Activated effector memory CD4-positive, alpha-beta T cell treated with Interleukin-2 at 50 U/mL for 16 hours (primary cell): ENCODE results near the gene SF3B1.
"Not testable (repeated sequence)": the region's sequence is repeated elsewhere in the genome, so short reads cannot be mapped to it uniquely, and the experiment has no call there.

Experiments
- DNase-seq: peaks from one replicate; pipeline ENCODE4 v3.0.0-alpha.2; 2020

The SF3B1 gene

DNA sequence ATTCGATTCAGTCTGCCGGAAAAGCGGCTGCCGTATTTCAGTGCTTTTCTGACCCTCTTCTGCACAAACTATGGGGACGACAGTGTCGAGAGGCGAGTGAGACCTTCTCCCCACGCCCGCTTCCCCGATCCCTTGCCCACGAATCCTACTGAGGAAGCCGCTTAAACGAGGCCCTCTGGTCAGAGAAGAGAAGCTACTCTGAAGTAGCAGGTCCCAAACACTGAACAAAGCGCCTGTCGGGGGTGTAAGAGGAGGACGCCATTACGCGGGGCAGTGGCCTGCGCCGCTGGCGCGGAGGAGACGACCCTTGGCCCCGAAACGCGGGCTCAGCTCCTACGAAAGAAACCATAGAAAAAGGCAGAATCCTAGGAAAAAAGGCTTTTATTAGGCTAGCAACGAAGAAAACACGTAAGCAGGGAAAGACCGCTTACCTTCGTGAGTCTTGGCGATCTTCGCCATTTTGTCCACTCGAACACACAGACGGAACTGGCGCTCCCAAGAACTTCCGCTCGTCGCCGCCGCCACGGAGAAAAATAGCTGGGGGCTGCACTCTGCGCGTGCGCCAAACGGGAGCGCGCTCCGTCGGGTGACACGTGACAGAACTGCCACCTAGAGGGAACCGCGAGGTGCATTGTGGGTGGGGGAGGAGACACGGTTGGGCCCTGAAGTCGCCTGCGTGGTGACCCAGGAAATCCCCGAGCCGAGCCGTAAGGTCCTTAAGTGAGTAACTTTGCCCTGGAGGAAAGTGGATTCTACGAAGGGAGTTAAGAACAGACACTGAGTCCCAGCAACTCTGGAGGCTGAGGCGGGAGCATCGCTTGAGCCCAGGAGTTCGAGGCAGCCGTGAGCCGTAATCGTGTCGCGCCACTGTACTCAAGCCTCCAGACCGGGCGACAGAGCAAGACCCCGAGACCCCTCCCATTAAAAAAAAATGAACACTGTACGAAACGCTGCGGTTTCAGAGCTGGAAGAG lies at the start of gene SF3B1:
Gene SF3B1 (minus strand): TSS at position 488 of the 973 bp plus-strand sequence. CDS start 29 bp downstream, at position 459.
- DNase-seq, result peak; percentile 99

DNA sequence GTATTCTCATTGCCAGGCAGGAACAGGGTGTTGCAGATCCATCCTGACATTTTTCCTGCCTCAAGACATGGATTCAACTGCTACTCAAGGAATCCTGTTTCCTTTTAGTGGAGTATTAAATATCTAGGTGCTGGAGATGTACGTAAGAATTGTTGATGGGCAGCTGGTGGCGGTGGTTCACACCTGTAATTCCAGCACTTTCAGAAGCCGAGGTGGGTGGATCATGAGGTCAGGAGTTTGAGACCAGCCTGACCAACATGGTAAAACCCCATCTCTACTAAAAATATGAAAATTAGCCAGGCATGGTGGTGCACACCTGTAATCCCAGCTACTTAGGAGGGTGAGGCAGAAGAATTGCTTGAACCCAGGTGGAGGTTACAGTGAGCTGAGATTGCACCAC lies 49.4 kb upstream of the SF3B1 start:
- DNase-seq, result not testable (repeated sequence)

DNA sequence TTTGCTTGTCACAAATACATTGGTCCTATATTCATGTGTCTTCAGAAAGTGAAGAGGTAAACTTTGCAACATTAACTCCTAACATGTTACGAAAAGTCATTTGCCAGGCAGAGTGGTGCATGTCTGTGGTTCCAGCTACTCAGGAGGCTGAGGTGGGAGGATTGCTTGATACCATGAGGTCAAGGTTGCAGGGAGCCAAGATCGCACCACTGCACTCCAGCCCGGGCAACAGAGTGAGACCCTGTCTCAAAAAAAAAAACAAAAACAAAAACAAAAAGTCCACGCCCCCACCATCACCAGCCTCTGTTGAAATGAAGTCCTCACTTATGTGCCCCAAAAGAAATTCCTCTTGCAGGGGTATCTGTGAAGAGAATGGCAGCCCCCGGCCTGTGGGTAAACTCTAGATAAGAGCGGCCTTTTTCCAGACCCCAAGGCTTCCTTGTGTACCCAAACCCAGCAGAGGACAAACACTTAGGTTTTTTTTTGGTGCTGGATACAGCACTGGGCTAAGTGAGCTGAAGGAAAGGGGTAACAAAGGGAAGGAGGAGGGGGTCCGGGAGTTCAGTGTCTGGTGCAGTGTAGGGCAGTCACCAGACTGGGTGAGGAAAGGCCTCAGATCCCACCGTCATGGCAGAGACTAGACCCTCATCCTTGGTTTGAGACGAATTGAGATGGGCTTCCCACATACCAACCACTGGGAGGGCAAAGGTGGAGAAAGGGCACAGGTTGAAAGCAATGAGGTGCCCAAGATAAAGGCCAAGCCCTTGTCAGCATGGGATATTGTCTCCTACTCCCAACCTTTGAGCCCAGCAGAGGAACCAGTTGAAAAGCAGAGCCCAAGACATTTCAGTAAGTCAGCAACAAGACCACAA lies 45.6 kb upstream of the SF3B1 start:
- DNase-seq, result no peak

DNA sequence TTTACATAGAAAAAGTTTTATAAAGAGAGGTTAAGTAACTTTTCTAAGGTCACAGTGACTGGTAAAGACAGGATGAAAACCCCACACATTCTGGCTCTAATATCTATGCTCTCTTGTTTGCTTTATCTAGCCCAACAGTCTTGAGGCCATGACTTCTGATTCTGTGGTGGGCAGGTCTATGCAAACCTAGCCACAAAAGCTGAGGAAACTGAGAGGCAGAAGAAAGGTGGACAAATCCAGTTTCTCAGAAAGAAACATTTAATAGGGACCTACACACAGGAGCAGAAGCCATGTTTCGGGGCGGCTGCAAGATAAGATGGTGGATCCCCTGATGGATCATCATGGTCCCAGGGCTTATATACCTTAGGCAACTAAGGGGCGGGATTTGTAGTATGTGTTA lies 43.0 kb upstream of the SF3B1 start:
- DNase-seq, result no peak

- DNase-seq, result no peak
Observed at GRCh38 chr2:197472166-197472565, 37.3 kb upstream of the SF3B1 start.

- no peak for DNase-seq
Observed at GRCh38 chr2:197464175-197464574, 29.3 kb upstream of the SF3B1 start.

GRCh38 chr2:197461057-197461456 lies 26.2 kb upstream of the SF3B1 start:
- no peak for DNase-seq

- no peak for DNase-seq
Observed at GRCh38 chr2:197460649-197461048, 25.8 kb upstream of the SF3B1 start.

GRCh38 chr2:197455428-197455827 lies 20.6 kb upstream of the SF3B1 start:
- DNase-seq, result no peak

DNA sequence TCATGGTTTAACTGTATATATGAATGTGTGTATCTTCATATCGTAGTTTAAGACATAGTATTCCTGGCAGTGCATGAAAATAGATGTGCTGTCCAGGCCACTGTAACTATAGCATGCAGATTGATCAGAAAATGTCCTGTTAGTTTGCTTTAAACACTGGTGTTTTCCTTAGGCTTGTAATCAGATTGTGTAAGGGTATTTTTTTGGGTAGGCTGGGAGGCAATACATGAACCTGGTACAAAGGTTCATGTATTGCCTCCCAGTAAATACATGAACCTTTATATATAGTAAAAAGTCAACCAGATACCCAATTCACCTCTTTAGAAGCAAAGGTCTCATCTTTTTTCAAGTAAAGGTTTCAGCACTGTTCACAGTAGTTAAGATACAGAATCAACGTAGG lies 20.1 kb upstream of the SF3B1 start:
- DNase-seq, result no peak

- no peak for DNase-seq
Observed at GRCh38 chr2:197453914-197454398, 19.1 kb upstream of the SF3B1 start.

- peak; percentile 97 for DNase-seq
Observed at GRCh38 chr2:197453123-197453913, 18.5 kb upstream of the SF3B1 start, which contains the start of gene COQ10B. Gene COQ10B (plus strand): TSS chr2:197453552. CDS start chr2:197453561, 9 bp downstream.

GRCh38 chr2:197452754-197453122 lies 17.9 kb upstream of the SF3B1 start:
- DNase-seq, result no peak

GRCh38 chr2:197450935-197451358 lies 16.1 kb upstream of the SF3B1 start:
- not testable (repeated sequence) for DNase-seq

DNA sequence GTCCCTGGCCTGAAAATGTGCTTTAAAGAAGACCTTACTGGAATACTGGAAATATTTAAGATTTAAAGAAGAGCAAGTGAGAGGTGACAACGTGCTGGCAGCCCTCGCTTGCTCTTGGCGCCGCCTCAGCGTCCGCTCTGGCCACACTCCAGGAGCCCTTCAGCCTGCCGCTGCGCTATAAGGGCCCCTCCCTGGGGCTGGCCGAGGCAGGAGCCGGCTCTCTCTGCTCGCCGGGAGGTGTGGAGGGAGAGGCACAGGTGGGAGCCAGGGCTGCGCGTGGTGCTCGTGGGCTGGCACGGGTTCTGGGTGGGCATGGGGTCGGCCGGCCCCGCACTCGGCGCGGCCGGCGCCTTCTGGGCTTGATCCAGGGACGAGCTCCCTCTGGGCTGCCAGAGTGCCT lies 15.6 kb upstream of the SF3B1 start:
- DNase-seq, result no peak

- DNase-seq, result no peak
Observed at GRCh38 chr2:197446844-197447243, 12.0 kb upstream of the SF3B1 start.

DNA sequence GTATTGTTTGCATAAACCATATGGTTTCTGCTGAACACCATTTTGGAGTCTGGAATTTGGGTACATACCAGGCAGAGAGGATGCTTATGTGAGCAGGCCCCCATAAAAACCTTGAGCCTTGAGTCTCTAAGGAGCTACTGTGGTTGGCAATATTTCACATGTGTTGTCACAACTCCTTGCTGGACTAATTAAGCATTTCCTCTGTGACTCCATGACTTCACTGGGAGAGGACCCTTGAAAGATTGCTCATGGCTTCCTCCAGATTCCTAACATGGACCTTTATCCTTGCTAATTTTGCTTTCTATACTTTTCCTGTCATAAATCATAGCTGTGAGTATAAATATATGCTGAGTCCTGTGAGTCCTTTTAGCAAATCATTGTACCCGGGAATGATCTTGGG lies 10.9 kb upstream of the SF3B1 start:
- no peak for DNase-seq

DNA sequence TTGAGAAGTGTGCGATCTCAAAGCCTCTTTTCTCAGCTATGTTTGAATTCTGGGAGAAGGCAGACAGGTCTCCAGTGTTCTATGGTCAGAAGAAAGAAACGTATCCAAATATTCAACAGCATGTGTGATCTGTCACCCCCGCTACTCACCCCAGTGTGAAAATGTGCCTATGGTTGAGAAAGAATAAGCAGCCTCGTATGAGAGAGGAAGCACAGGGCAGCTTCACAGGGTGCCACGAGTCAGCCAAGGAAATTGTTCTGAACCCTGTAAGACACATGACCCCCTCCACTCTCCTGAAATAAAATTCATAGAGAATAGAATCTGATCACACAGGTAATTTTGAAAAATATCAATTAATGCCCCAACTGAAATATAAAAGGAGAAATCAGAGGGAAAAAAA lies 8.0 kb upstream of the SF3B1 start:
- DNase-seq, result no peak

GRCh38 chr2:197437380-197437779 lies 2.6 kb upstream of the SF3B1 start:
- no peak for DNase-seq

DNA sequence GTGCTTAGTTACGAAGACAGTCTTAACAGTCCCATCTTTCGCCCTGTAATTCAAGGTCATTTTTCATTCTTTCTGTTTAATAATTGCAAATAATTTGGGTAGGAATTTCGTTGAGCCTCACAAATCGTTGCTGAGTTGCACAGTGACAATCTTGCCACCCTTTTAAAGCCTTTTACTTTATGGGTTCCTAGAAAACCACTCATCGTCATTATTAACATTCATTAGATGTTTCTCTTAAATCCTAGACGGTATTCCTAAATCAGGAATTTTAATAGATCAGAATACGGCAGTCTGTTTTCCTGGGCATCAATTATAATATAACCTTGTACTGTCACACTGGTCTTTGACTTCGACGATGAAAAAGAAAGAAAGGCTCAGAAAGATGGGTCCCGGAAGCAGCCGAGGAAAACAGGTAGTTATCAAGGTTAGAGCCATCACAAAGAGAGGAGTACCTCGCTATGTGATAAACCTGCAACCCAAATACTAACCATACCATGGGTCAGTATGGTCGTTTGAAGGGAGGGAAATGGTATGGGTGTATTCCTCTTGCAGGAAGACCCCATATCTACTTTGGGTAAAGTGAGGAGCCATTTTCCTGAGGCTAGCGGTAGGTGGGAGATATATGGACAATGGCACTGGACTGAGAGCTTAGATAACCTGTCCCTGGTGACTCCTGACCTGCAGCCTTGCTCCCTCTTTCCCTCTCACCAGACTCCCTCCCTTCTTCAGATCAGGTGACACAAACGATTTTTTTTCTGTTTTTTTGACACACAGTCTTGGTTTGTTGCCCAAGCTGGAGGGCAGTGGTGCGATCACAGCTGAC lies 981 bp upstream of the SF3B1 start:
- DNase-seq, result no peak

DNA sequence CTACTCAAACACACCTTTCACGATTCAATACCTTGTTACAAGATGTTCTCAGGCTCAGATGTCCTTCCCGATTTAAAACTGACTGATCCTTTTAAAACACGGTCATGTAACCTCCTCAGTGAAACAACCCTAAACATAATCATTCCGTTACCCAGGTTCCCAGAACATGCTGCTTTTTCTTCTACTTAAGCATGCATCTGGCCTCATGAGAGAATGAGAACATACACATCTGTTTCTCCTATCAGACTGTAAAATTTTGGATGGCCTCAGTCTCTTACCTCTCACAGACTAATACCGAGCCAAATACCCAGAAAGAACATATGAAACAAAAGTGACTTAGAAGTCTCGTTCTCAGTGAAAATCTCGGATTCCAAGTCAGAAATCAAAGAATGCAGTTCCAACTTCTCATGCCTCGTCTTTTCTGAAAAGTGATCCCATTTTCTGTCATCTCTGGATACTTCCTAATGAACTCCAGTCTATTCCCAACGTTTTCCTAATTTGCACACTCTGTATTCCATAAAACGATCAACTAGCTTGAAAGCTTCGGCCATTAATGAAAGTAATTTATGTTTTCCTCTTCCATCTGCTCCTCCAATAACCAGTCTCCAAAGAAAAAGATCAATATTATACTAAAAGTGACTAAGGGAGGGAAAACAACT lies 919 bp downstream of the SF3B1 start:
- DNase-seq, result no peak
